GM21528 (cell line): ENCODE measurements around the gene PIEZO2.

Experiments
- ATAC-seq: cut with Tn5 transposase; IDR thresholded peaks from one replicate; pipeline ENCODE4 v1.9.1; 2021; ENCODE audit warnings: mild to moderate bottlenecking, moderate library complexity; ENCODE audit not compliant: unreplicated experiment, low FRiP score

Gene PIEZO2

DNA sequence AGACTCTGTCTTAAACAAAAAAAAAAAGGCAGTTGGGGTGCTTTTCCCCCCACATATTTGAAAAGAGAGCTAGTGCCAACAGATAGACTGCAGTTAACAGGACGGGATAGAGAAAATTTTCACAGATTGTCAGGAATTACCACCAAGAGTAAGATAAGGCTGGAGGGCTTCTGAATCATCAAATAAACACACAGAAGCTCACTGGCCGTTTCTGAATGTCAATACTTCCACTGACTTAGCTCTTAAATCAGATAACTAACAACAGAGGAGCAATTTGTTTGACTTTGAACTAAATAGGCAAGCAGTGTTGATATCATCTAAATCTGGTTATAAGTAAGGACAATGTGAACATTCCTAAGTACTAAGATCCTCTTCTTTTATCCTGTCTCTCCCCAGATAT, 34.7 kb downstream of the PIEZO2 start:
- no peak for ATAC-seq

DNA sequence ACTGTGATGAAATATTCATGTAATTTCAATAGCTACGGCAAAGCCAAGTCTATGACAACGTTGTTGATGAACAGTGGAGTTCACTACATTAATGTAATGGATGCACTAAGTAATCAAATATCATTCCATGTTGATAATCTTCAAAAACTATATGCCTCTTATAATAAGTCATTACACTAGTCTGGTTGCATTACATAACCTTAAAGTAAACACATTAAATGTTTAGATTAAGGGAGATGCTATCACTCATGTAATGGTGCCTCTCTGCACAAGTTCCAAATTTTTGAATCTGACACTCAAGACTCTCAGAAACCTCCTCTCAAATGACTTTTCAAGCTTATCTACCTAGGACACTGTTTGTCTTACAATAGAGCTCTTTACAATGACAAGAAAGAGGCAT, 35.4 kb downstream of the PIEZO2 start:
- no peak for ATAC-seq

DNA sequence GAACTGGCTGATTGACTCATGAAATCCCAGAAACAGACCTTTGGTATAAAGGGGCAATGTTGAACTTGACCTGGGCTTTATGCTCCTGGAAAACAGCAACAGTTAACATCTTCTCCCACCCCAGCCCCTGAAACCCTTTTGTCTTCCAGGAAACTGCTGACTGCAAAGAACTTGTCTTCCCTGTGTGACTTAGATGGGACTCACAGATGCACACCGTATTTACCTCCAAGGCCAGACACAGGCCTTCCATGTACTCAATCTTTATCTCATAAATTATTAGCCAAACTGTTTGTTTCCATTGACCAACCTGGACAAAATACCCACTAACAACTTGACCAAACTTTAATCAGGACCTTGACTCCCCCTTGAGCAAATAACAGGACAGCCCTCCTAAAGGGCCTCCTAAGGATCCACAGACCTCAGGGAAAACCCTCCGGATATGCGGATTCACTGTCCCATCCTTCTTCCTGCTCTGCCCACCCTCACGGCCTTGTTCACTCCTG, 36.3 kb downstream of the PIEZO2 start:
- ATAC-seq = no peak

DNA sequence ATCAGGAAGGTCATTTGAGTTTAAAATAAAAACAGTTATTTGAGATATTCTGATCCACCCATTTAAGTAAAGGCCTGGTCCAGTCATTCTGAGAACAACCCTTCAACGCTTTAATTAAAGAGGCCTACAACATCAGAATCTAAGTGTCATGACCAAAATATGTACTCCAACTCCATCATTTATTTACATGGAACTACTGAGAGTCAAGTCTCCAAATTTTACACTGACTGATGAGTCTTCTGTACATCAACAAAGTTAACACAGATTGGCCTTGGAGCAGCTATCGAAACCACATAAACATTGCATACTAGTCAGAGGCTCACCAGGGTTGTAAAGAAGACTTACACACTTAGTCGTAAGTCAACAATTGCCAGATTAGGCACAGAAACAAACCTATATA, 37.1 kb downstream of the PIEZO2 start:
- ATAC-seq = no peak

DNA sequence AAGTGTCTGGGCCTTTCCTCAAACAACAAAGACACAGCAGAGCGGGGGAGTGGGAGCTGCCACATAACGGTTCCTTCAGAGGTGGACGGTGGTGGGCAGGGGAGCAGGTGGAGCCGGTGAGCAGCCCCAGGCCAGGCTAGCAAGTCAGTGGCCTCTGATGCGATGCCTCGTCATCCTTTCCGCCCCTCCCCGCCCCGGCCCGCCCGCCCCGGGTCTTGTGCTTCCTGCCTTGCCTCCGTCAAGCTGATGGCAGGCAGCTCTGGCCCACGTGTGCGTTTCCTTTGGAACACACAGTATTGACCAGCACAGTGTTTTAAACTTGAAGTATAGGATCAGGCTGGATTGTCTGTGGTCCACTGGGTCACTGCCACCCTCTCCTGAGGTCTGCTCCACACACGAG, 38.9 kb downstream of the PIEZO2 start:
- ATAC-seq = no peak

DNA sequence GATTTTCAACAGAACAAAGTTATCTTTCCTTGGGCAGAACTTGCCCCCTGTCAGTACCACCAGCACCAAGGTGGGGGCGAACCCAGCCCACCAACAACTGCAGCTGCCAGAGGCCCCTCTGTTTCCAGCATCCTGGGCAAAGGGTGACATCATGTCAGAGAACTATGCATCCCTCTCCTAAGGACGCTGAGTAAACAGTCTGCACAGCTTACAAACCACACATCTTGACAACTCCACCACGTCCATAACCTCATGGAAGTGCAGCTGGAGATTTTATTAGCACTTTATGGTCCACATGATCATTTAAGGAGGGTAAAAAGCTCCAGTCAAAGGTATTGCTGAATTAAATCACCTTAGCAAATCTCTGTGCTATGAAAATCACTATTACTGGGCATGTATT, 40.4 kb downstream of the PIEZO2 start:
- ATAC-seq = no peak

DNA sequence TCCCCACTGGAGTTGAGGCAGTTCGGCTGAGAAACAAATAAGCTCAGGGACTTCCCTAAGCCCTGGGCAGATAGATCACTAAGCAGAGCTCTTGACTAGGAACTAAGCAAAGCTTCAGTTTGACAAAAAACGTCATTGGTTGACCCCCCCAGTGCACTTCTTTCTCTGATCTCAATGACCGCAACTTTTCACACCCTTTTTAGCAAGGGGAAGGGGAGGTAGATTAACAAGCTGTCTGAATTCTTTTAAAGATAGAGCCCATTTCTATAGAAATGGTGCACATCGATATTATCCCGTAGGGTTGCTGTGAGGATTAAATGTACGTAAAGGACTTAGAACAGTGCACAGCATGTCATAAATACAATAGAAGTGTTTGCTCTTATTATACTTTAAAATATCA, 42.5 kb downstream of the PIEZO2 start:
- no peak for ATAC-seq

DNA sequence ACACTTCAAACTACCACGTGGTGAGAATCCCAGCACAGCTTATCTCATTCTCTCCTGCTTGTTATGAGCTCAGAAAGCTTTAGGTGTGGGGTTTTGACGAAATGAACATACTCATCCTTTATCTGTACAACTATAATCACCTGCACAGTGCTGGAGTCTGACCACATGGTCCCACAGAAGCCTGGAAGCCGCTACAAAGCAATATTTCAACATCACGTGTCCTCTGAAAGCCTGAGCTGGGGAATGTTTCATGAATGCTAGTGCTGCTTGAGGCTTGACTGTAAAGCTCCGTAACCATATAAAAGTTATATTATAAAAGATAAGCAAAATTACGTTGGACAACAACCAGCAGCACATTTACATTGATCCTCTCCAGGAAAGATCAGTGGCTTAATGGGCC, 43.9 kb downstream of the PIEZO2 start:
- no peak for ATAC-seq

DNA sequence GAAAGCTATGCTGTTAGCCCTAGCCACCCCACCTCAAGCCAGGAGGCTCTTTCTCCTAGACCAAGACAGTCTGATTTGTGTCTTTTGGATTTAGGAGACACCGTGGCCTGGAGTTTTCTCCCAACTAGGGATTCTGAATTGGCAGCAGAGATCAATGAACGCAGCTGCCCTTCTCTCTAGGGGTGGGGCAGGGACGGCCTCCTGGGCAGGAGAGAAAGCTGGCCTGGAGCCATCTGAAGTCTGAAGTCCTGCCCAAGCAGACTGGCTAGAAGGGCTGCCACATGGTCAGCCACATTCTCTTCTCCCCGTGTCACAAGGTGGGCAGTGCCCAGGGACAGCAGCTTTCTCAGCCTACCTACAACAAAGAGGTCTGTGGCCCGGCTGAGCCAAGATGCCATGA, 45.1 kb downstream of the PIEZO2 start:
- ATAC-seq = no peak

DNA sequence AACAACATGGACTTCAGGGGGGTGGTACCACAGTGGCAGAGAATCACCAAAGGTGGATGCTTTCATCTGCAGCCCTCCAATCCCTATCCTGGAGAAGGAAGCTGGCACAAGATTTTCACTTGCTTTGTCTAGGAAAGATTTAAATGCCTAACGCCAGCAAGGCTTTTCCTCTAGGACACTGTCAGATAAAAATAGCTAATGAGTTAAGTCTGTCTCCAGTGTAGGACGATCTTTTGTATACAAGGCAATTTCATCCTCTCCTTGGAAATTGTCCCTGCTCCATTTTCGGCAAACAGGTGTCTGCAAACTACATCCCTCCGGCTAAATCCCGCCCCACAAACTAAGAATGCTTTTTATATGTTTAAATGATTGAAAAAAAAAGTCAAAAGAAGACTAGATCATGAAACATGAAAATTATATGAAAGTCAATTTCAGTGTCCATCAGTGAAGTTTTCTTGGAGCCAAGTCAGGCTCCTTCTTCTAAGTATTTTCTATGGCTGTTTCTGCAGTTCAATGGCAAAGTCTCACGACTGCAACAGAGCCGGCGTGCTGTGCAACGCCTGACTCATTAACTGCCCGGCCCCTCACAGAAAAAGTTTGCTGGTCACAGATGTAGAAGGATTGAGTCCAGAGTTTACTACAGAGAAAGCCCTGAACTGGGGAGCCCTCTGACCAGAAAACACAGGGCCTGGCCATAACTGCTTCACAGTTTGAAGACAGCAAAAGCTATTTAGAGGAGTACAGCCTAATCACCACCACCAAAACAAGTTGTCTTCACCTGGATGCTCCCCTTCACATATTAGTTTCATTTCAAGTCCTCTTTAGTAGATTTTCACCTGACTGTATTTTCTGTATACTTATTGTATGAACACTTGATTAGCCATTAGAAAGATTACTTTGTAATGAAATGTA, 52.3 kb downstream of the PIEZO2 start:
- ATAC-seq = no peak

DNA sequence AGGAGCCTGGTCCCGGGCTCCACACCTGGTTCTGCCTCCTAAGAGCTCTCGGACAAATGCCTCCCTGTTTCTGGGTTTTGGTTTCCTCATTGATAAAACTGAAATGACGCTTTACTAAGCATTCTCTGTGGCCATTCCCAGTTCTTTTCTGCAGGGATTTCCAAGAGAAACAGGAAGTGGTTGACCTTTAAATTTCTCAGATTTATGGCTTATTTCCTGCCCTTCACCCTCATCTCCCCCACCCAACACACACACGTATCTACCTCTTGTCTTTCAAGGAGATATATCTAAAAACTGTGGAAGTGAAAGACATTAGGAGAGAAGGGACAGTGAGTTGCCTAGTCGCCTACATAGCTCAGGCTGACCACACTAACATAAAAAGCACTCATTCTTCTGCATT, 53.0 kb downstream of the PIEZO2 start:
- no peak for ATAC-seq

DNA sequence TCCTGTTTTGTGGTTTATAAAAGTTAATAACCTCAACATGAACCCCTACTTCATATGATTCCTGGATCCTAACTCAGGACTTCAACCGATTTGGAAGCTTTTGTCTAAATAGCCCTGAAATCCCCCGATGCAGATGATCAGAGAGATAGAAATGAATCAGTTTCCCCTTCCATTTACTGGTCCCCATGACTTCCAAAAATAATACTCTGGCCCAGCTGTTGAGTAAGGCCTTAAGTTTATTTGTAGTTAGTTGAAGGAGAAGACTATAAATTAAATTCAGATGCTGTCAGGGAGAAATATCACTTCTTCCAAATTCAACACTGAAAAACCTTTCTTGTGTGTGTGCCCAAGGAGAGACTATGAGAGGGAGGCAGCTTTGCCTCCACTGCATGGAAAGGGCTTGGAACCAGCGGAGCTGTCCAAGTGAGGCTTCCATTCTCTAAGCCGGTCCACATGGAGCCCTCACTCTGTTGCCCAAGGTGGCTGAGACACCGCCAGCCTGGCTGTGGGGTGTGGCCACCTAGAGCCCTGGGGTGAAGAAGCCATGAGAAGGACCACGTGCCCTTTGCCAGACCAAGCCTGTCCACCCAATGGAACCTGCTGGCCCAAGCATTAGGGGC, 53.6 kb downstream of the PIEZO2 start:
- no peak for ATAC-seq

DNA sequence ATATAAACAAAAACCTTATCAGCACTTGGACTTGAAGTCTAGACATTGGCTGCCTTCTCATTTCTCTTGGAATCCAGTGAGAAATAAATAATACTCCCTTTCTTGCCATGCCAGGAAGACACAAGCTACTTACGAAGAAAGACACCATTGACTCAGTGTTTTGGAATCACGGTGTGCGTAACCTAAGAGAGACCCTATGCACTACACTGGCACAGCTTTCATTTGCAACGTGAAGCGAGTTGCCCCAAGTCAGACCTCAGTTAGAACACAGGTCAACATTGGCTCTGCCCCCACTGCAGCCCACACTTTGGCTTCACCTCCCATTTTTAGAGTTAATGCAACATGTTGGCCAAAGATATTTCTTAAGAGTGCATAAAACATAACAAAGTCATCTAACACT, 54.2 kb downstream of the PIEZO2 start:
- ATAC-seq = no peak

DNA sequence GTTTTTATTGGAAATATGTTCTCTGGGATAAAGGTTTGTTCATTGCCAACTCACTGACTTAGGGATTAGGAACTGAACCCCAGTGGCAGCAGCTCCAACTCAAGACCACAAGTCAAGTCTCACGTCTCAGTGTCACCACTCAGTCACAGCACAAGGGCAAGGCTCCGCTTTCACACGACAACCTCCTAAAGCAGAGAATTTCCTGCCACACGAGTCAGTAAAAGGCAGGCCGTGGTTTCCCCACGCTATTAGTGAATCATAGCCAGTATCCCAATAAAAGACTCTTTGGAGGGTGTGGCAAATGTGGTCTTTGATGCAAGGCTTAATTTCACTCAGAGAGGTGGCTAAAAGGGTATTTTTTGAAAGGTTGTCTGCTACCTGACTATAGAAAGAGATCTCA, 57.6 kb downstream of the PIEZO2 start:
- ATAC-seq = no peak

DNA sequence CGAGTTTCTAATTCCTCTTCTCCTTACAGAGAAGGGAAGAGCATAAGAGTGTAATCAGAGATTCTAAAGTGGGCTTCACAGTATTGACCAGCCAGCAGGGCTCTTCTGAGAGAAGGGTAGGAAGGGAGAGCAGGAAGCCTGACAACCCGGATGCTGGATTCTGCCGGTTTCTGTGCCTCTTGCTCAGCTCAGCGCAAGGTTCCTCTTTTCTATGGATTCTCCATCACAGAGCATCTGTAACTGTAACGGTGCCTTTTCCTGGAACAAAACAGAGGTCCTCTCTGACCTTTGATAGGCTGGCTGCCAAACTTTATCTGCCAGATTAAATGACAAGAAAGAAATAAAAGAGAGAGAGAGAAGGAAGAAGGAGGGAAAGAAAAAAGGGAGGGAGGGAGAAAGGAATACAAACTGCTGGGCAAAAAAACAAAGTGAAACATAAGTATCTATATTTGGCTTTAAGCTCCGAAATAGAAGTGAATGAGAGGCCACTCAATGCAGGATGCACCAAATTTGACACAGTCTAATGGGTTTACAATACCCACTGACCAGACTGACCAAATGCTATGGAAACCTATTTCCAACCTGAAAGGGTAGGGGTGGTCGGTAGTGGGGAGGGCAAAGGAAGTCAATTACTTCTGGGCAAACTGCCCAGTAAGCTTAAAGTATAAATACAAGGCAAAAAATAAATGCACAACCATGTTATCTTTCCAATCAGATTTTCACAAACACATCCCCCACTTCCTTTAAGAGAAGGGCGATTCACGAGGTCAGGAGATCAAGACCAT, 59.2 kb downstream of the PIEZO2 start:
- no peak for ATAC-seq

DNA sequence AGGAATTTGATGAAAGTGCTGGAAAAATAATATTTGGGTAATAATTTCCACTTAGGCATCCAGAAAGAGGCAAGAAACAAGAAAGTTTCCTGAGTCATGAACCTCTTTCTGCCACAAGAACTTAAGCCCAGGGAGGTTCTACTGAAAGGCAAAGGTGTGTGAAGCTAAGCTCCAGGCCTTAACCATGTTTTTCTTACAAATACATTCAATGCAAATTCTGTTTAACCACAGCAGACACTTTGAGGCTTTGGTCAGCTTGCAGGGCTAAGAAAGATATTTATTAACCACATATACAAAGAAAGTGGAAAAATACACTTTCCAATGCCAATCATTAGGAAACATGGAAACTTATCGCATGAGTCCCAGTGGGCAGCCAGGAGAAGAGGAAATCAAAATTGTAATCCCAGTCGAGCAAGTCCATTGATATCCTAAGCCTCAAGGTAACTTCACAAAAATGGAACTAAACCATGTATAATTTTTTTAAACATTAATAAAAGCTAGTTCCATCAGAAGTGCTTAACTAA, 68.3 kb downstream of the PIEZO2 start:
- no peak for ATAC-seq

DNA sequence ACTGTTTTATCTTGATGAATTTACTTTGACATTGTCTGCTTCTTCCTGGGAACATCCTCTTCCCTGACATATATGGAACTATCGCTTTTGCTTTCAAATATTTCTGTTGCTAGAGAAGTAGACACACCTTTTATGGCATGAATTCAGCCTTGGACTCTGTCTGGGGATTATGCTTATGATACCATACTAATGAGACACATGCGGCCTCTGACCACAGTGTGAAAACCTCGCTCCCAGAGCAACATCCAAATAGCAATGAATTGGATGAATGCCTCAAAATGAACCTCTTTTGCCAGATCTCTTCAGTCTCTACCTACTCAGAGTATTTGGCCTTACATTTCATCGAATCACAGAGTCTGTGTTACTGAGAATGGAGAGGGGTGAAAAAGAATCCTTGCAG, 70.9 kb downstream of the PIEZO2 start:
- no peak for ATAC-seq

DNA sequence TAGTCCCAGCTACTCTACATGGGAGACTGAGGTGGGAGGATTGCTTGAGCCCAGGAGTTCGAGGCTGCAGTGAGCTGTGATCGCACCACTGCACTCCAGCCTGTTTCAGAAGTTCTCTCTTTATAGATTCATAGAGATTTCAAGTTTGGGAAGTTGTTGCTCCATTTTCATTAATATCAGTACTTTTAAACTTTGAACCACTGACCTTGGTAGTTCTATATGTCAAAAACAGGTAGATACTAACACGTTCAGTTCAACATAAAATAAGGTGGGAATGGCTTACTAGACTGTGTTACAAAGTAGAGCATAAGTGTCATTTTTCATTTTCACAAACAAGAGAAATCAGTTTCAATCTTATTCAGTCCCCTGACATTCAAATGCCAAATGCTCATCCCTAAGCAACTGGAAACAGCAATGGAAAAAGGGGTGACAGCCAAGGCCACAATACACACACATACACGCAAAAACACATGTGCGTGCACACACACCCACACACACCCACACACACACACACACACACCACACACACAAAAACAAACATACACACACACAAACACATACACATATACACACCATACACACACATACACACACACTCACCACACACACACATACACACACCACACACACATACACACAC, 71.7 kb downstream of the PIEZO2 start:
- no peak for ATAC-seq

DNA sequence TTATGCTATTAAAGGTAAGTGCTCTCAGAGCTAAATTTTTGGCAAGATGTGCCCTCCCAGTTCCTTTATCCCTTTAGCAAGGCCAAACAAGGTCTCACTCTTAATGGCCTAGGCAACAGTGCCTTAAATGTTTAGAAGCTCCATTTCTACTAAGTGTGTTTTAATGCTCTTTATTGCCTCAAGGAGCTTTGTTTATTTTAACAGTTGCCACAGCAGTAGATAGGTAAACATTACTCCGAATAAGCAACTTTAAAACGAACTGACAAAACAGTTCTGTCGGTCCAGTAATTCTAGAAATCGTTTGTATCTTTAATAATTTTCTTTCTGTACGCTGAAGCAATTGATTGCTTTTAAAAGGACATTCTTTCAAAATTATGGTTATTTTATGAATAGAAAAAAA, 74.5 kb downstream of the PIEZO2 start:
- no peak for ATAC-seq

DNA sequence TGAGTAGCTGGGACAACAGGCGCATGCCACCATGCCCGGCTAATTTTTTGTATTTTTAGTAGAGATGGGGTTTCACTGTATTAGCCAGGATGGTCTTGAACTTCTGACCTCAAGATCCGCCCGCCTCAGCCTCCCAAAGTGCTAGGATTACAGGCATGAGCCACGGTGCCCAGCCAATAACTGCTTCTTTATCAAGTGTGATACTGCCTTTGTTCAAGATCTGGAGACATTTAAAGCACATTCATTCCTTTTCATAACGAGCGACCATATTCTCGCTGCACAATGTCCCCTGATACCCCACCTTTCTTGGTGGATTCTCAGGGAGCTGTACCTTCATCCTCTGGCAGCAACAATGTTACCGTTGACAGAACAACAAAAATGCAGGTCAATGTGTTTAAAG, 75.4 kb downstream of the PIEZO2 start:
- ATAC-seq = no peak

DNA sequence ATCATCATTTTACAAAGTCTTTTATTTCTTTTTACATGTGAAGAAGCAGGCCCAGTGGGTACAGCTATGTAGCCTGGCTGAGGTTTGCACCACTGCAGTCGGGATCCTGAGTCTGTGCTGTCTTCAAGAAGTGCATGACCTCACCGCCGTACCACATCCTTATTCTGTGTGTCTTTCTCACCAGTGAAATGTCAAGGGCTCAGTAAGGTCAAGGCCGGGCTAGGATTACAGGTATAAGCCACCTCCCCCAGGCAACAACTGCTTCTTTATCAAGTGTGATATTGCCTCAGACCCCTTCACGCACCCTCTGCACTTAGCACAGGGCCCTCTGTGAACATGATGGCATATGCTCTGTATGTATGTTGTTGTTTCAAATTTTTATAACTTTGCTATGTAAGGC, 76.7 kb downstream of the PIEZO2 start:
- ATAC-seq = no peak
